Nucleus accumbens (tissue), 56 donors: ENCODE results near the gene TRIM52.

Experiments used
- DNase-seq, 56 donors: peaks; one replicate each; lab custom pipeline; 2025; lab: John Stamatoyannopoulos, UW

Gene TRIM52

DNA sequence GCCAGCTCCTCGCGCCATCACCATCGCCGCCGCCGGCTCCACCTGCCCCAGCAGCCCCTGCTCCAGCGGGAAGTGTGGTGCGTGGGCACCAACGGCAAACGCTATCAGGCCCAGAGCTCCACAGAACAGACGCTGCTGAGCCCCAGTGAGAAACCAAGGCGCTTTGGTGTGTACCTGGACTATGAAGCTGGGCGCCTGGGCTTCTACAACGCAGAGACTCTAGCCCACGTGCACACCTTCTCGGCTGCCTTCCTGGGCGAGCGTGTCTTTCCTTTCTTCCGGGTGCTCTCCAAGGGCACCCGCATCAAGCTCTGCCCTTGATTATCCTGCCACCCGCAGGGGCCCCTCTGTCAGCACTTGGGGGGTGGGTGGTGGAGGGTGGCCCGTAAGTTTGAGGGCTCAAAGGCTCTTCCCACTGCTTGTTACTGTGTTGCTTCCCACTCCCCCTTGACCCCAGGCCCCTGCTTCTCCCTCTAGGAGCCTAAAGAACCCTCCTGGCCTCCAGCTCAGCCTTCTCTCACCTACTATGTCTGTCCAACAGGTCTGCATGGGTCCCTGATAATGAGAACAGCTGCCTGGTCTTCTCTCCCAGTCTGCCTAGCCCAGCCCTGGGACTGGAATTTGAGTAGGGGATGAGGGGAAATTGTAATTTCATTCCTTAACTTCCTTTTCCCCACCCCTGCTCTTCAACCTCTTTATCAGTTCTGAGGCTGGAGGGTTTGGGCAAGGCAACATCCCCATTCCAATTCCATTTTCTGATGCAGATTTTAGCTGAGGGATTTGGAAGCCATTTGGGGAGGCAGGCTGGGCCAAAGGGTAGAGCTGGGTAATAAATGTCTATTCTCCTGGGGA lies 26.3 kb downstream of the TRIM52 start:
- DNase-seq: no peak

DNA sequence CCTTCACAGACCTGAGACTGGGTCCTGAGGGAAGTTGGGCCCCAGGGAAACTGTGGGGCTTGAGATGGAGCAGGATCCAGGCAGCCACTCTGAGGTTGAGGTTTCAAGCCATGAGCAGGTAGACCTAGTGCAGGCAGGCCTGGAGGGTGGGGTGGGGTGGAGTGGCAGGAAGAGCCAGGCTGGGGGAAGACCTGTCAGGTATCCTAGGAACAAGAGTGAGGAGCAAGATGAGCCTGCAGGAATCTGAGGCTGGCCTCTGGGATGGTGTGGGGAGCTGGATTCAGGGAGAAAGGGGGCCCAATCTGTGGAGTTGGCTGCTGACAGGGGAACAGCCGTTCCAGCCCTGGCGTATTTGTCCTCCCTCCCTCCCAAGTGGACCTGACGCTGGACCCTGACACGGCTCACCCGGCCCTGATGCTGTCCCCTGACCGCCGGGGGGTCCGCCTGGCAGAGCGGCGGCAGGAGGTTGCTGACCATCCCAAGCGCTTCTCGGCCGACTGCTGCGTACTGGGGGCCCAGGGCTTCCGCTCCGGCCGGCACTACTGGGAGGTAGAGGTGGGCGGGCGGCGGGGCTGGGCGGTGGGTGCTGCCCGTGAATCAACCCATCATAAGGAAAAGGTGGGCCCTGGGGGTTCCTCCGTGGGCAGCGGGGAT lies 27.0 kb downstream of the TRIM52 start:
- no peak for DNase-seq

DNA sequence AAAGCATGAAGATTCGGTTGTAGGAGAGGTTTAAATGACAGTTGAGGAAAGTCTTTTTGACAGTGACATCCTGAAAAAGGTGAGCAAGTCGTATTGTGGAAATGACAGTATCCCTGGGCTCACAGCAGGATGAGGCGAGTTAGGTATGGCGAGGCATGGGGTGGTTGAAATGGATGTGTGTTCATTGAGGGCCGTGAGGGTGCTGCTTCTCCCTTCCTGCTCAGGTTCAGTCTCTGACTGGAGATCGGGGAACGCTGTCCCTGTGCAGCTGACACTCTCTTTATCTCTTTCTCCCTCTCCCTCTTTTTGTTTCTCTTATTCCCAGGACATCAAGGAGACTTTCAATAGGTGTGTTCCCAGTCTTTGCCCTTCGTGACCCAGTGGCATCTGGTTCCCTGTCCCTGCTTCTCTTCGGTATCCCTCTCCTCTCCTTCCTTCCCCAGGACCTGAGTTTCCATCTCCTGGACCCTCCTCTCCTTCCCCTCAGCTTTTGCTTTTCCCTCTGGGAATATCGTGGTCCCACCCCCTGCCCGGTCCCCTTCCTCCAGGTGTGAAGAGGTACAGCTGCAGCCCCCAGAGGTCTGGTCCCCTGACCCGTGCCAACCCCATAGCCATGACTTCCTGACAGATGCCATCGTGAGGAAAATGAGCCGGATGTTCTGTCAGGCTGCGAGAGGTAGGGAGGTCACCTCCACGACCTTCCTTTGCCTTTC lies 27.7 kb downstream of the TRIM52 start:
- no peak for DNase-seq

DNA sequence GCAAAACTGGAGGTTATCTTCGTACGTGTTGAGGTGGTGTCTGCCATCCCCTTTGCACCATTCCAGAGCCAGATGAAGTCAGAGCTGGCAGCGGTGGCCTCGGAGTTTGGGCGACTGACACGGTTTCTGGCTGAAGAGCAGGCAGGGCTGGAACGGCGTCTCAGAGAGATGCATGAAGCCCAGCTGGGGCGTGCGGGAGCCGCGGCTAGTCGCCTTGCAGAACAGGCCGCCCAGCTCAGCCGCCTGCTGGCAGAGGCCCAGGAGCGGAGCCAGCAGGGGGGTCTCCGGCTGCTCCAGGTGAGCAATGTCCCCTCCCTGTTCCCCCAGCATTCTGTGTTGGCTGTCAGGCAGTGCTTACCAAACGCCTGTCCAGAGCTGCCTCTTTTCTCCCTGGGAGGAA lies 28.4 kb downstream of the TRIM52 start:
- no peak for DNase-seq

DNA sequence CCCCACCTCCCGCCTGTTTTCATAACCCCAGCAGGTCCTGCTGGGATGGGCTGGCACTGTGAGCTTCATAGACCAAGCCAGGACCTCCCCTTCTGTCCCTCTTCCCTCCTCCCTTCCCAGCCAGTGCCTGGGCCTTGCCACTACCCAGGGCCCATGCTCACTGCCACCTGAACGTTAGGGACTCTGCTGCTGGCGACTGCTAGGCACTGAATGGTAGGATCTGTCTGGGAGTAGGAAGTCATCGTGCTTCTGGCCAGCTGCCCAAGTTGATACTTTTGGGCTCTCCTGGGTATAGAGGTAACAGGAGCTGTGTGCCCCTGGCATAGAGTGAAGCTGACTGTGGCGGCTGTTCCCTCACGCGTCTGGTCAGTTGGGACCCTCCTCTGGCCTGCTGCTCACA lies 29.5 kb downstream of the TRIM52 start:
- DNase-seq: no peak

DNA sequence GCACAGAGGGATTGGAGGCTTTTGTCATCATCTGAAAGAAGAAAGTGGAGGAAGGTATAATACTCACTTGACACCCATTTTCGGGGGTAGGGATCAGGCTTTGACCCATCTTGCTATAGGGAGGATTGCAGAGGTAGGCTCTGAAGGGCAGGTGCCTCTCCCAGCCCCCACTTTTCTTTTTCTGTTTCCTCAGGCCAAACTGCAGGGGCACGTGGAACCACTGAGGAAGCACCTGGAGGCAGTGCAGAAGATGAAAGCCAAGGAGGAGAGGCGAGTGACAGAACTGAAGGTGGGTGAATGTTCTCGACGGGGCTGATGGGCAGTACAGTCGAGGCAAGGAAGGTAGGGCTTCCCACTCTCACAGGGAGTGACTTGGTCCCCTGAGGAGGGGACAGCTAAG lies 30.4 kb downstream of the TRIM52 start:
- no peak for DNase-seq

DNA sequence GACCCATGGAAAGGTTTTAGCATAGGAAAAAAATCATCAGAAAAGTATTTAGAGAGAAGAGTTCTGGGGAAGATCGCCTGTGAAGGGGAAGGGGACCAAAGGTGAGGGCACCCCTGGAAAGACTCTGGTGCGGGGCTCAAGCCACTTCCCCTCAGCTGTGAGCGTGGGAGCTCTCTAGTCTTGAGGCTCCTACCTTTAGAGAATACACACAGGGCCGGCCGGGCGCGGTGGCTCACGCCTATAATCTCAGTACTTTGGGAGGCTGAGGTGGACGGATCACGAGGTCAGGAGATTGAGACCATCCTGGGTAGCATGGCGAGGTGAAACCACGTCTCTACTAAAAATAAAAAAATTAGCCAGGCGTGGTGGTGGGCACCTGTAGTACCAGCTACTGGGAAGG lies 30.9 kb downstream of the TRIM52 start:
- no peak for DNase-seq

DNA sequence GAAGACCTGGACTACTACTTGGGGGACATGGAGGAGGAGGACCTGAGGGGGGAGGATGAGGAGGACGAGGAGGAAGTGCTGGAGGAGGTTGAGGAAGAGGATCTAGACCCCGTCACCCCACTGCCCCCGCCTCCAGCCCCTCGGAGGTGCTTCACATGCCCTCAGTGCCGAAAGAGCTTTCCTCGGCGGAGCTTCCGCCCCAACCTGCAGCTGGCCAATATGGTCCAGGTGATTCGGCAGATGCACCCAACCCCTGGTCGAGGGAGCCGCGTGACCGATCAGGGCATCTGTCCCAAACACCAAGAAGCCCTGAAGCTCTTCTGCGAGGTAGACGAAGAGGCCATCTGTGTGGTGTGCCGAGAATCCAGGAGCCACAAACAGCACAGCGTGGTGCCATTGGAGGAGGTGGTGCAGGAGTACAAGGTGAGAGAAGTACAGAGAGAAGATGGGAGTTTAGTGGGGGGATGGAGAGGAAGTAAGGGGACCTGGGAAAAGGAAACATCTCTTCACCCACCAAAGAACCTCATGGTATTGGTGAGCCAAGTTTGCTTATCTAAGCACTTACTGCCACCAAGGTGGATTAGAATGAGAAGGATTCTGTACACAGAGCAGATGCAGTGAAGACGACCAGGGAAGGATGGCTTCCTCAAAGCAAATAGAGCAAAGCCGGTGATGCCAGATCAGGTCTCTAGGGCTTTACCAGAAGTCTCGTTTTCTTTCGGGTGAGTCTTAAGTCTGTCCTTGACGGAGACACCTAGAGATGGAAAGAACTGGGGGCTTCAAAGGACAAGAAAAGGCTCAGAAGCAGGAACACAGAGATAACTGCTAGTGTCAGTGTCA lies 36.3 kb downstream of the TRIM52 start:
- DNase-seq: no peak

DNA sequence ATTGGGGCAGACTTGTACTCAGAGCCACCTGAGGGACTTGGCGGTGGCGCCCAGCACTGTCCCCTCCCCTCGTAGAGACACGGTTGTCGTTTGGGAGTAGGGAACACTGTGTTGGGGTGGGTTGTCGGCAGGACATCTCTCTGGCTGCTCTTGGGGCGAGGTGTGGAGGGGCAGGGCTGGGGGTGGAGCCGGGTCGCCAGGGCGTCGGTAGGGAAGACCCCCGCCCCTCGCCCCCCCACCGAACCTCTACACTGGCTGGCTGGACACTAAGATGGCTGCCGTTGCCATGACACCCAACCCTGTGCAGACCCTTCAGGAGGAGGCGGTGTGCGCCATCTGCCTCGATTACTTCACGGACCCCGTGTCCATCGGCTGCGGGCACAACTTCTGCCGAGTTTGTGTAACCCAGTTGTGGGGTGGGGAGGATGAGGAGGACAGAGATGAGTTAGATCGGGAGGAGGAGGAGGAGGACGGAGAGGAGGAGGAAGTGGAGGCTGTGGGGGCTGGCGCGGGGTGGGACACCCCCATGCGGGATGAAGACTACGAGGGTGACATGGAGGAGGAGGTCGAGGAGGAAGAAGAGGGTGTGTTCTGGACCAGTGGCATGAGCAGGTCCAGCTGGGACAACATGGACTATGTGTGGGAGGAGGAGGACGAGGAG lies 37.1 kb downstream of the TRIM52 start:
- DNase-seq: no peak

DNA sequence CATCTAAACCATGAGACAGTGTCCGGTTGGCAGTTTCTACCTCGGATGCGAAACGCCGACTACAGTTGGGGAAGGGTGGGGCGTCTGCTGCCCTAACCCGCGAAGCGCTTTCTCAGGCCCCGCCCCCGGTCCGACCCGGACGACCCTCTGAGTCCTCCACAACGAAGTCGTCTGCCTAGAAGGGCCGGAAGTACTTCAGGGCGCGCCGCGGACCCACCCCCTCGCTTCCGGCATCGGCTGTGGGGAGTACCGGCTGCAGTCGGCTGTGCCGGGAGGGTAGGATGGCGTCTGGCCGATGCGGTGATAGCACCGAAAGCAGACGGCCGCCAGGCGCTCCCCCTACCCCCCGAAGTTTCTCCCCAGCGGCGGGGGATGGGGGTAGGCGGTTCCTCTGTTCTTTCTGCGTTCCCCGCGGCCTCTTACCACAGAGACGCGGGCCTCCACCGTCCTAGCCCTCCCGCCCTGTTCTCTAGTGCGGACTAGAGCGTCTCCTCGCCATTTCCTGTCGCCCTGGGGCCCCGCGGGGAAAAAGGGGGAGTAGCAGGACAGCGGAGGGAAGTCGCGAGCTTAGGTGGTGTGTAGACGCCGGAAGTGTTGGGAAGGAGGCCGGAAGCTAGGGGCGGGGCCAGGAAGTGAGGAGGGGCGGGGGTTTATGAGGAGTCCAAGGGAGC lies 37.8 kb downstream of the TRIM52 start, which contains the start of gene TRIM41:
Gene TRIM41, plus strand, starts transcription at position 224 of the 671 bp plus-strand sequence. CDS start 719 bp downstream, outside the sequence.
- DNase-seq: no peak

DNA sequence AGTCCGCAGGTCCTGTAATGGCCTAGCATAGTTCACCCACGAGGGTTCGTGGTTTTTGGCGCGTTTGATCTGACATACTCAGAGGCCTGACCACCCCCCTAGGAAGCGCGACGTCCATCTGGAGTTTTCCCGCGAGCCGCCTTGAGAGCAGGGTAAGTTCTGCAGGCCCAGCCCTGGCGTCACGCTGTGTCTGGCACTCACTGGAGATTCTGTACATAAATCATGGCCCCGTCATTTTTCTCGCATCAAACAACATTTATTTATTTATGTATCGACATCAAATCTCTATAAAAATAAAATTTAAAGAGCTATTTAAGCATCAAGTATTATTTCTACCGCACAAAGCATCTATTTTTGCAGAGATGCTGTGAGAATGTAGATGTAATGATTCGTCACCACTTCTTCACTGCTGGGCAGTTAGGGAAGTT lies 38.3 kb downstream of the TRIM52 start:
- no peak for DNase-seq

DNA sequence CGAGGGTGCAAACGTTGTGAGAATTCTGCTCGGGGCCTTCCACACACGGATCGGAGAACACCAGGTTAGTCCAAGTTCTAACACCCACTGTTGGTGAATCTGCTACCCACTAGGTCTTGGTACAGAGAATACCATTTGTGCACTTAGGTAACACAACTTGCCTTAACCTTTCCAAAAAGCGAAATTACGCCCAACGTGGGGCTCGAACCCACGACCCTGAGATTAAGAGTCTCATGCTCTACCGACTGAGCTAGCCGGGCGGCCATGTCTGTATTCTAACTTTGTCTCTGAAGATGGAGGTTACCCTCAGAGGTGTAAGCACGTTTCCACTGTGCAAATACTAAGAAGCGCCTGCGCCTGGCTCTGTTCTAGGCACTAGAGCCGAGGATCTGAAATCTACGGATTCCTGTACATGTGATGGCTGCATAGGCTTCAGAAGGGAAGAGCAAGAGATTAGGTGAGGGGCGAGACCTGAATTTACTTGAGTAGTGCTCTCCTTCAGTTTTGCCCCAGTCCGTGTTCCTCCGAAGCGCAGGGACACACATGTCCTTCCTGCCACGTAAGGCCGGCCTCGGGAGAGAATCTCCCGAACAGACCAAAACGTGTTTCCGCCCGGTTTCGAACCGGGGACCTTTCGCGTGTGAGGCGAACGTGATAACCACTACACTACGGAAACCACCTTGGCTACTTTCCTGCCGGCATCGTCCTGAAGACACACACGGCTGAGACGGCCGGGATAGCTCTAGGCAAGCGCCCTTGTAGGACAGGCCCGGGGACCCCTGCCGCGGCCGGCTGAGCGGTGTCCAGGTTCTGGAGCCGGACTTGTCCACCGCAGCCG lies 38.9 kb downstream of the TRIM52 start:
- DNase-seq: no peak

DNA sequence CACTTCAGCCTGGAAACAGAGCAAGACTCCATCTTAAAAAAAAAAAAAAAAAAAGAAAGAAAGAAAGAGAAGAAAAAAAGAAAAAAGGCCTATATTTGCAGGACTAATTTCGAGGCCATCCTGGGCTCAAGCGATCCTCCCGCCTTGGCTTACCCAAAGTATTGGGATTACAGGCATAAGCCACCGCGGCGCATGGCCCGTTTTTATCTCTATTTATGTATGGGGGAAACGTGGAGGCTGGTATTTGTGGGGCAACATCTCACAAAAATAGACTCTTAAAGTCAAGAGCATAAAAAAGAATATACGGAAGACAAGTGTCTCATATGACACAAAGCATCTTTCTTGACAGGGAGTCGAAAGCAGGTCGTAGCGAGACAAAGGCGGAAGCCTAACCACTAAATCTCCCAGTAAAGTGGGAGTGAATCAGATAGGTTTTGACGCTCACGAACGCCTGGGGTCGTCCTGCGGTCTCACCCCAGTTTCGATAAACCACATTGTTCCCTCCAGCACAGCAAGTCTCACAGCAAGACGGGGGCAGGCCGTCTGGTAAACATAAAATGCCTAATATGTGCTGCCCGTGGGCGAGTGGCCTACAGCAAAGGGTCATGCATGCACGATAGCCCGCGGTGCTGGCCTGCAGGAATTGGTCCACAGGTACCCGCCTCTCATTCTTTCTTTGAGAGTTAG lies 39.7 kb downstream of the TRIM52 start:
- no peak for DNase-seq

DNA sequence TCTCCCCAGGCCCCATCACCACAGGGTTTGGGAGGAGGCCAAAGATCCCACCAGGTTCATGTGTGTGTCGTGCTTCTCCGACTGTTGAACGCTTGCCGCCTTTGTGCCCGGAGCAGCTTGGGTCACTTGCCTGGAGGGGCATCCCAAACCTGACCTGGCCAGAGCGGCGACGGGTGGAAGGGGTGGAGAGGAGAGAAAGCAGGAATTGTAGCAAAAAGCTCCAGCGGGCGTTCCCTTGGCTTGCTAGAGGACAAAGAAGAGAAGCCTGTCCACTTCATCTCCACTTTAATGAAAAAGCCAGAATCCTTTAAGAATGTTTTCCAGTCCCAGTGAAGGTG lies 40.8 kb downstream of the TRIM52 start:
- DNase-seq: no peak

DNA sequence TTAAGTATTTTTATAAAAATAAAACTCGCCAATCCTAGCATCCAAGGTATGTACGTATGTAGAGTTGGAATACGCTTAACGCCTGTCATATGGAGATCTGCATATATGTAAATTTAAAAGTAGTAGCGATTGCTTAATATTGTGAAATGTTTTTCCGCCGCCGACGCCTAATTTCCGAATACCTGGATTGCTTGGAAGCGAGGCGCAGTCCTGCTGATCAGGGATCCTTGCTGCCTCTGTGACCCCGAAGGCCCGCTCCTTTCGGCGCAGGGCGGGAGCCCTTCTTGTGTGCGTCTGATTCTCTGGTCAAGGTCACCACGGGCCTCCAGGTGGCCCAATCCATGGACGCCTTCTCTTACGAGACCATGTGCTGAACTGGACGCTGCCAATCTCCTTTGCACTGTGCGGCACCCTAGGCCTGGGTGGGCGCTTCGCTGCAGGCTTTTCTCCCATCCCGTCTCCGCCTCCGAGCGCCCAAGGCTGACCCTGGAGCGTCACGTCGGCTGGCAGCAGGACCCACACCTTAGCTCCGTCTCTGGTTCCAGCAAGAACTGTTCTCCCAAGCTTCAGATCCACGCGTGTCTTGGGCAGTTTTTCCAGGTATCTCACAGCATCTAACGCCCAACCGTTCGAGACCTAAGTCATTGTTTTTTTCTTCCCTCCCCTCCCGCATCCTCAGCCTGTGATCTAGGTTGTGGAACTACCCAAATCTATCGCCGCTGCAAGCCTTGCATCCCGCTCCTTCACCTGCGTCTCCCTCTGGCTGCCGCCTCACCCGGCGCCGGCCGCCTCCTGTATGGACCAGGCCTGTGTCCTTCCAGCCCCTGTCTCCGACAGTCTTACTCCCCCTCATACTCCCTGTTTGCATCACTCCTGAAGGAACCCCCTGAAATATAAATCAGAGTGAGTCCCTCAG lies 41.4 kb downstream of the TRIM52 start:
- no peak for DNase-seq

DNA sequence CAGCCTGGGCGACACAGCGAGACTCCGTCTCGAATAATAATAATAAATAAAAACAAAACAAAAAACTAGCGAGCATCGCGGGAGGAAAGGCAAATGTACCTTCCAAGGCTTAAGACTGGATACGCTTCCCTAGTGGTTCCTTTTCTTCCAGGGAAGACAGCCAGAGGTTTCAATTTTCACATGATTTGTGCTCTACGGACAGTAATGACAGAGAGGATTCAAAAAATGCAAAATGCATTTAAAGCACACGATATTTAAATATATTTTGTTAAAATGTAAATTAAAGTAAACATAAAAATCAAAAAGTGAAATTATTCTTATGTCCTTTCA lies 42.2 kb downstream of the TRIM52 start:
- no peak for DNase-seq

DNA sequence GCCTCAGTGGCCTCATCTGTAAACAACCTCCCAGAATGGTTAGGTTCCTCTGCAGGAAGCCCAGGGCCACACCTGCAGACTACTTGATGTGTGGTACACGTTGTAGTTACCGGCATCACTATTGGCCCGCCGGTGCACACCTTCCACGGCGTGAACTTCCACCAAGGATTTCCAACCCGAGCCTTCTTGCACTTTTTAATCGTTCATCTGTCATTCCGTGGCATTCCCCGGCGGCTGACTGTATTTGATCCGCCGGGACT lies 43.2 kb downstream of the TRIM52 start:
- no peak for DNase-seq
